Smooth muscle cell of trachea (primary cell): ENCODE data around the gene VEZF1. TPM values are rescaled to one million over a fixed set of nuclear protein-coding genes. Genes with fewer than 3 reads are reported as not detected.

Experiments used
- total RNA-seq: library from RNA; depleted of rRNA; stranded (reverse); fragments of >200 nt; gene quantifications from 2 replicates; pipeline ENCODE4 v1.2.1, GENCODE V29; 2014

VEZF1 gene, protein sequence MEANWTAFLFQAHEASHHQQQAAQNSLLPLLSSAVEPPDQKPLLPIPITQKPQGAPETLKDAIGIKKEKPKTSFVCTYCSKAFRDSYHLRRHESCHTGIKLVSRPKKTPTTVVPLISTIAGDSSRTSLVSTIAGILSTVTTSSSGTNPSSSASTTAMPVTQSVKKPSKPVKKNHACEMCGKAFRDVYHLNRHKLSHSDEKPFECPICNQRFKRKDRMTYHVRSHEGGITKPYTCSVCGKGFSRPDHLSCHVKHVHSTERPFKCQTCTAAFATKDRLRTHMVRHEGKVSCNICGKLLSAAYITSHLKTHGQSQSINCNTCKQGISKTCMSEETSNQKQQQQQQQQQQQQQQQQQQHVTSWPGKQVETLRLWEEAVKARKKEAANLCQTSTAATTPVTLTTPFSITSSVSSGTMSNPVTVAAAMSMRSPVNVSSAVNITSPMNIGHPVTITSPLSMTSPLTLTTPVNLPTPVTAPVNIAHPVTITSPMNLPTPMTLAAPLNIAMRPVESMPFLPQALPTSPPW
- total RNA-seq, result 33.7 and 37.2 TPM in 2 replicates

GRCh38 chr17:57987581-57988300, at the start of gene VEZF1:
TSS of gene VEZF1 (minus strand) at chr17:57988254. CDS start at chr17:57988111, 143 bp downstream.

GRCh38 chr17:58006924-58007780, 19.1 kb upstream of the VEZF1 start, which contains the start of gene SRSF1:
TSS of gene SRSF1 (minus strand) at chr17:58007246. CDS start at chr17:58007137, 109 bp downstream.

GRCh38 chr17:57955183-57955931, 32.7 kb downstream of the VEZF1 start, which contains the start of gene CUEDC1:
TSS of gene CUEDC1 (minus strand) at chr17:57955412. CDS start at chr17:57885564, 69,848 bp downstream.

Other genes with a start within 250 kb of the VEZF1 start
- gene CCDC182, start 243.0 kb downstream of the VEZF1 start, total RNA-seq, result not detected in 2 replicates
- 26.1 and 27.6 TPM in 2 replicates for gene MRPS23, start 138.2 kb downstream of the VEZF1 start, total RNA-seq
- 14.0 and 14.4 TPM in 2 replicates for gene CUEDC1, start 32.8 kb downstream of the VEZF1 start, total RNA-seq
- gene SRSF1, start 19.0 kb upstream of the VEZF1 start, total RNA-seq, result 309 and 476 TPM in 2 replicates
- 15.1 and 22.0 TPM in 2 replicates for gene DYNLL2, start 95.2 kb upstream of the VEZF1 start, total RNA-seq
- gene OR4D1, start 160.1 kb upstream of the VEZF1 start, total RNA-seq, result under 0.01 TPM in 1 of 2 replicates, not detected in the other
- not detected in 2 replicates for gene OR4D2, start 178.7 kb upstream of the VEZF1 start, total RNA-seq
- not detected in 2 replicates for gene EPX, start 204.5 kb upstream of the VEZF1 start, total RNA-seq
- 13.1 and 19.5 TPM in 2 replicates for gene MKS1, start 231.0 kb upstream of the VEZF1 start, total RNA-seq